Mucosa of descending colon (tissue), 3 donors: ENCODE data around the gene EXOC3L1. TPM values are rescaled to one million over a fixed set of nuclear protein-coding genes. Genes with fewer than 3 reads are reported as not detected.

Experiments used
- ATAC-seq: fragments of 200-7000 bp; cut with Tn5 transposase; one replicate; pipeline ENCODE4 v1.9.1; 2020; ENCODE audit warnings: mild to moderate bottlenecking, moderate library complexity
- DNase-seq, 3 donors: peaks; one replicate each; pipeline ENCODE4 v3.0.0-alpha.2; 2020
- H3K36me3 ChIP-seq: fragments of 200-600 bp; one replicate; pipeline ENCODE4 v1.8.0; 2021; ENCODE audit warnings: low read depth, mild to moderate bottlenecking
- H3K4me1 ChIP-seq: fragments of 200-600 bp; one replicate; pipeline ENCODE4 v1.8.0; 2021; ENCODE audit warnings: low read depth, mild to moderate bottlenecking
- H3K4me3 ChIP-seq: fragments of 200-600 bp; one replicate; pipeline ENCODE4 v1.8.0; 2021; ENCODE audit warnings: mild to moderate bottlenecking
- H3K9me3 ChIP-seq: fragments of 200-600 bp; one replicate; pipeline ENCODE4 v1.8.0; 2021; ENCODE audit warnings: mild to moderate bottlenecking
- CTCF ChIP-seq: fragments of 200-600 bp; IDR thresholded peaks from one replicate; pipeline ENCODE4 v1.8.0; 2022; ENCODE audit warnings: antibody characterized with exemption, mild to moderate bottlenecking
- intact Hi-C, 2 donors: fragments of 100-400 bp; cut with DNase I in 1 of 2; cut with micrococcal nuclease in 1 of 2; formaldehyde crosslinking; loops; one replicate each; pipeline versions ENCODE4 v1.11.0 to v1.11.1; 2022; cut with DNase I, micrococcal nuclease
- microRNA-seq: library from miRNA; unstranded; fragments of <30 nt; microRNA quantifications from one replicate; pipeline ENCODE4, GENCODE V29; 2019
- total RNA-seq, 3 donors: library from RNA; stranded (reverse); fragmentation: NEBNext Ultra II Directional in 2 of 3; extraction: Animal tissue kit (Norgen Biotek cat#: 25700) in 2 of 3; gene quantifications; one replicate each; pipeline versions ENCODE4 v1.2.1 to v1.2.4, GENCODE V29; 2021 to 2023
- donor health status: DM: no; HTN: no; CAD: no; lungs with moderate emphysema.
- donor health status: DM: no; HTN: no; CAD: no.
- donor health status: DM: no; HTN: yes; CAD: no.

The EXOC3L1 gene
- total RNA-seq, 3 donors from 2014 or later: 2.6 to 6.8 (median 2.7) TPM

GRCh38 chr16:67141391-67141790 lies 48.5 kb downstream of the EXOC3L1 start:
- DNase-seq: no peak
- intact Hi-C loops: no loop called here
- Histone ChIP-seq H3K9me3 (no peaks in the 10 kb centered on the region), H3K36me3 (peaks cover 17% of the 10 kb centered on the region), H3K4me3 (no peak overlapping the region), H3K4me1 (no peaks in the 10 kb centered on the region)
- TF ChIP-seq CTCF: no peak
- ATAC-seq: no peak

- Histone ChIP-seq H3K4me1 (no peaks in the 10 kb centered on the region), H3K36me3 (peaks cover 9% of the 10 kb centered on the region), H3K9me3 (no peaks in the 10 kb centered on the region), H3K4me3 (no peak overlapping the region)
- no peak for ATAC-seq
- no peak for DNase-seq
- intact Hi-C loops: no loop called here
- TF ChIP-seq CTCF: no peak
These were observed 52.3 kb downstream of the EXOC3L1 start for GRCh38 chr16:67137605-67138004.

Small RNAs within 50 kb of the gene (microRNA-seq; reads per million reads assigned to microRNA genes)
- gene MIR328: 102 reads per million, percentile 61 among the genes with 10 or more reads in this experiment

Other genes starting within 250 kb of the EXOC3L1 start
- 100 to 1,000 TPM in 2 of 3 donors, 10 to 100 TPM in 1; 86.5 to 264 (median 199) TPM for gene CES3, start 228.9 kb downstream of the EXOC3L1 start, total RNA-seq
- 10 to 100 TPM in 1 of 3 donors, 1 to 10 TPM in 2; 6.3 to 10.1 (median 8.3) TPM for gene CES4A, start 201.5 kb downstream of the EXOC3L1 start, total RNA-seq
- gene CBFB, start 161.0 kb downstream of the EXOC3L1 start, total RNA-seq: 10 to 100 TPM; 26.3 to 35.5 (median 26.8) TPM
- 10 to 100 TPM; 13.3 to 15.7 (median 13.6) TPM for gene PHAF1, start 80.2 kb downstream of the EXOC3L1 start, total RNA-seq
- 1 to 10 TPM; 1.5 to 8.4 (median 4.0) TPM for gene B3GNT9, start 39.1 kb downstream of the EXOC3L1 start, total RNA-seq
- gene TRADD, start 30.2 kb downstream of the EXOC3L1 start, total RNA-seq: 10 to 100 TPM; 21.0 to 27.4 (median 26.6) TPM
- 10 to 100 TPM; 23.3 to 33.8 (median 24.5) TPM for gene FBXL8, start 30.2 kb downstream of the EXOC3L1 start, total RNA-seq
- gene HSF4, start 25.4 kb downstream of the EXOC3L1 start, total RNA-seq: 100 to 1,000 TPM in 1 of 3 donors, 10 to 100 TPM in 2; 26.0 to 113 (median 64.4) TPM
- 10 to 100 TPM; 23.5 to 35.9 (median 32.0) TPM for gene NOL3, start 19.6 kb downstream of the EXOC3L1 start, total RNA-seq
- gene MATCAP1, start 6.2 kb downstream of the EXOC3L1 start, total RNA-seq: 10 to 100 TPM; 24.8 to 35.1 (median 29.2) TPM
- gene E2F4, start 2.0 kb upstream of the EXOC3L1 start, total RNA-seq: 10 to 100 TPM; 70.5 to 77.4 (median 72.9) TPM
- 10 to 100 TPM; 25.4 to 68.0 (median 42.1) TPM for gene ELMO3, start 9.0 kb upstream of the EXOC3L1 start, total RNA-seq
- 10 to 100 TPM; 30.8 to 39.6 (median 36.1) TPM for gene TMEM208, start 37.0 kb upstream of the EXOC3L1 start, total RNA-seq
- 10 to 100 TPM; 30.7 to 36.5 (median 34.1) TPM for gene FHOD1, start 57.3 kb upstream of the EXOC3L1 start, total RNA-seq
- gene SLC9A5, start 58.8 kb upstream of the EXOC3L1 start, total RNA-seq: 1 to 10 TPM; 1.7 to 2.6 (median 1.9) TPM
- gene PLEKHG4, start 89.4 kb upstream of the EXOC3L1 start, total RNA-seq: 10 to 100 TPM in 2 of 3 donors, 1 to 10 TPM in 1; 8.0 to 15.4 (median 10.5) TPM
- under 1 TPM in 1 of 3 donors, not detected in 2; 0.05 TPM for gene KCTD19, start 136.6 kb upstream of the EXOC3L1 start, total RNA-seq
- gene LRRC36, start 136.7 kb upstream of the EXOC3L1 start, total RNA-seq: 1 to 10 TPM in 1 of 3 donors, under 1 TPM in 1, not detected in 1; 0.90 to 1.5 TPM
- 10 to 100 TPM in 1 of 3 donors, 1 to 10 TPM in 2; 3.8 to 23.8 (median 4.8) TPM for gene TPPP3, start 203.4 kb upstream of the EXOC3L1 start, total RNA-seq
- 10 to 100 TPM in 1 of 3 donors, 1 to 10 TPM in 2; 9.2 to 12.3 (median 10.0) TPM for gene ZDHHC1, start 226.3 kb upstream of the EXOC3L1 start, total RNA-seq
- 100 to 1,000 TPM; 322 to 765 (median 646) TPM for gene HSD11B2, start 241.0 kb upstream of the EXOC3L1 start, total RNA-seq